ENCODE results near the gene SLC6A3. TPM values are rescaled to one million over a fixed set of nuclear protein-coding genes. Genes with fewer than 3 reads are reported as not detected.

Gene SLC6A3
- total and polyA plus RNA-seq, 9 of the 15 experiments (the other 6 are each of a cell fraction or from before 2014, with no cell fraction given), result not detected

DNA sequence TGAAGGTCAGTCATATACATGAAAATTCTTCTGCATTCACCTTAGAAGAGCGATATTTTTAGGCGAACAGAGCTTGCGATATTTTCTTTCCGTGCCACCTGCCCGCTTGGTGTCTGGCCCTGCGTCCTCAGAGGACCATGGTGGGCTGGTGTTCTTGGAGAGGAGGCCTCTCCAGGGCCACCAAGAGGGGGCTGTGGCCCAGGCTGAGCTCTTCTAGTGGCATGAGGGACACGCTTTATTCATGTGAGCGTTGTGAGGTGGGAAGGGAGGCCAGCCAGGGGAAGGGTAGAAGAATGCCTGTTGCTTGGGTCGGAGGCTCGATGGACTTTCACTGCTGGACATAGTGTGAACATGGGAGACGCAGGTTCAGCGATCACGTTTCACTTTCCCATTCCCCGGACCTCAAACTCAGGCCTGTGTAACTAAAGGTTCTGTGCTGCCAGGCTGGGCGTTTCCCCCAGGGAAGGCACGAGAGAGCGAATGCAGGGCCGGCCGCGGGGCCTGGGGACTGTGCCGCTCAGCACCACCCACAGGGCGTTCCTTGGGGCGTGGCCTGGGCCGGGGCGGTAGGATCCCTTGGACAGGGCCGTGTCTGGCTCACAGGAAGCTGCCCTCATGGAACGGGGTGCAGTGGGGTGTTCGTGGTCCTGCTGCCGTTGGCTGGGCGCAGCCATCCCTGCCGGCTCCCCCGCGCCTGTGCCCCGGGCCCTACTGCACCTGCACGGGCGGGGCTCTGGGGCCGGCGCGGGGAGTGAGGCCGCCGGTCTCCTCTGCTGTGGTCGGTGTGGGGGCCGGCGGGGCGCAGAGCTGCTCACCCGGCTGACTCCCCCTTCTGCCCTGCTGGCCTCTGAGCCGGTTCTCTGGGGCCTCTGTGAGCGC lies 59.6 kb downstream of the SLC6A3 start (continued):
- TF ChIP-seq STAT5A (IDR thresholded peaks at IDR 0.05; ENCODE audit: borderline replicate concordance, low read length), result no peak
- TF ChIP-seq MYBL2 (IDR thresholded peaks at IDR 0.05; ENCODE audit: low read depth), result no peak
- no peak for TF ChIP-seq MYBL2 (CRISPR knock-in tag; IDR thresholded peaks at IDR 0.05; ENCODE audit: borderline replicate concordance)
- TF ChIP-seq ZNF316 (IDR thresholded peaks at IDR 0.05), result no peak
- TF ChIP-seq KDM5B (IDR thresholded peaks at IDR 0.05; ENCODE audit: insufficient replicate concordance, low read depth, low read length), result no peak
- no peak for TF ChIP-seq TEAD1 (CRISPR knock-in tag; IDR thresholded peaks at IDR 0.05)
- no peak for TF ChIP-seq SMARCE1 (IDR thresholded peaks at IDR 0.05)
- no peak for TF ChIP-seq BRF1 (IDR thresholded peaks at IDR 0.05; ENCODE audit: borderline replicate concordance, extremely low read depth, insufficient read length)
- TF ChIP-seq HMG20A (CRISPR knock-in tag; conservative IDR thresholded peaks at IDR 0.05), result no peak
- no peak for TF ChIP-seq ZNF431 (CRISPR knock-in tag; IDR thresholded peaks at IDR 0.05)
- TF ChIP-seq ARID2 (IDR thresholded peaks at IDR 0.05), result no peak
- TF ChIP-seq ZNF263 (CRISPR knock-in tag; IDR thresholded peaks at IDR 0.05; ENCODE audit: borderline replicate concordance), result no peak
- peak; percentile 34; the same call in 1 of the 2 replicates for TF ChIP-seq GABPA (tag; conservative IDR thresholded peaks at IDR 0.05; ENCODE audit: low read depth)
- no peak for TF ChIP-seq STAT5B (CRISPR knock-in tag; IDR thresholded peaks at IDR 0.05)
- TF ChIP-seq STAG1 (CRISPR knock-in tag; IDR thresholded peaks at IDR 0.05; ENCODE audit: borderline replicate concordance), result no peak
- TF ChIP-seq POLR2G (IDR thresholded peaks at IDR 0.05; ENCODE audit: low read depth, low read length), result peak; percentile 55; the same call in 1 of the 2 replicates
- TF ChIP-seq, protein P1, sequence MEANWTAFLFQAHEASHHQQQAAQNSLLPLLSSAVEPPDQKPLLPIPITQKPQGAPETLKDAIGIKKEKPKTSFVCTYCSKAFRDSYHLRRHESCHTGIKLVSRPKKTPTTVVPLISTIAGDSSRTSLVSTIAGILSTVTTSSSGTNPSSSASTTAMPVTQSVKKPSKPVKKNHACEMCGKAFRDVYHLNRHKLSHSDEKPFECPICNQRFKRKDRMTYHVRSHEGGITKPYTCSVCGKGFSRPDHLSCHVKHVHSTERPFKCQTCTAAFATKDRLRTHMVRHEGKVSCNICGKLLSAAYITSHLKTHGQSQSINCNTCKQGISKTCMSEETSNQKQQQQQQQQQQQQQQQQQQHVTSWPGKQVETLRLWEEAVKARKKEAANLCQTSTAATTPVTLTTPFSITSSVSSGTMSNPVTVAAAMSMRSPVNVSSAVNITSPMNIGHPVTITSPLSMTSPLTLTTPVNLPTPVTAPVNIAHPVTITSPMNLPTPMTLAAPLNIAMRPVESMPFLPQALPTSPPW (CRISPR knock-in tag; IDR thresholded peaks at IDR 0.05), result peak; percentile 35; the same call in 1 of the 2 replicates
- no peak for TF ChIP-seq ZNF408 (CRISPR knock-in tag; IDR thresholded peaks at IDR 0.05; ENCODE audit: low read depth)
- no peak for TF ChIP-seq ELF4 (CRISPR knock-in tag; IDR thresholded peaks at IDR 0.05)
- no peak for TF ChIP-seq SLC30A9 (CRISPR knock-in tag; IDR thresholded peaks at IDR 0.05)
- TF ChIP-seq, protein P2, sequence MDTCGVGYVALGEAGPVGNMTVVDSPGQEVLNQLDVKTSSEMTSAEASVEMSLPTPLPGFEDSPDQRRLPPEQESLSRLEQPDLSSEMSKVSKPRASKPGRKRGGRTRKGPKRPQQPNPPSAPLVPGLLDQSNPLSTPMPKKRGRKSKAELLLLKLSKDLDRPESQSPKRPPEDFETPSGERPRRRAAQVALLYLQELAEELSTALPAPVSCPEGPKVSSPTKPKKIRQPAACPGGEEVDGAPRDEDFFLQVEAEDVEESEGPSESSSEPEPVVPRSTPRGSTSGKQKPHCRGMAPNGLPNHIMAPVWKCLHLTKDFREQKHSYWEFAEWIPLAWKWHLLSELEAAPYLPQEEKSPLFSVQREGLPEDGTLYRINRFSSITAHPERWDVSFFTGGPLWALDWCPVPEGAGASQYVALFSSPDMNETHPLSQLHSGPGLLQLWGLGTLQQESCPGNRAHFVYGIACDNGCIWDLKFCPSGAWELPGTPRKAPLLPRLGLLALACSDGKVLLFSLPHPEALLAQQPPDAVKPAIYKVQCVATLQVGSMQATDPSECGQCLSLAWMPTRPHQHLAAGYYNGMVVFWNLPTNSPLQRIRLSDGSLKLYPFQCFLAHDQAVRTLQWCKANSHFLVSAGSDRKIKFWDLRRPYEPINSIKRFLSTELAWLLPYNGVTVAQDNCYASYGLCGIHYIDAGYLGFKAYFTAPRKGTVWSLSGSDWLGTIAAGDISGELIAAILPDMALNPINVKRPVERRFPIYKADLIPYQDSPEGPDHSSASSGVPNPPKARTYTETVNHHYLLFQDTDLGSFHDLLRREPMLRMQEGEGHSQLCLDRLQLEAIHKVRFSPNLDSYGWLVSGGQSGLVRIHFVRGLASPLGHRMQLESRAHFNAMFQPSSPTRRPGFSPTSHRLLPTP (IDR thresholded peaks at IDR 0.05; ENCODE audit: borderline replicate concordance, extremely low read depth, insufficient read length), result no peak
- TF ChIP-seq KLF10 (CRISPR knock-in tag; IDR thresholded peaks at IDR 0.05), result no peak
